ENCODE data around the gene UXS1.

- TF ChIP-seq POLR2AphosphoS5 (IDR thresholded peaks at IDR 0.05; ENCODE audit: insufficient read depth, low read depth, low read length) (no peak), CTCF (IDR thresholded peaks at IDR 0.05; ENCODE audit: extremely low read depth in 1 of 2, insufficient read depth in 1 of 2, low read depth in 1 of 2, low read length in 2 of 2) (no peak)
Measured at GRCh38 chr2:106073678-106074406, 120.3 kb downstream of the UXS1 start.
